ENCODE results near the gene GALNS. TPM values are rescaled to one million over a fixed set of nuclear protein-coding genes. Genes with fewer than 3 reads are reported as not detected.
A peak's percentile ranks its signal among the peaks of the same experiment; 100 is the strongest.

Gene GALNS
- polyA plus RNA-seq, 1 donor from 2014 or later: 19.4 TPM

DNA sequence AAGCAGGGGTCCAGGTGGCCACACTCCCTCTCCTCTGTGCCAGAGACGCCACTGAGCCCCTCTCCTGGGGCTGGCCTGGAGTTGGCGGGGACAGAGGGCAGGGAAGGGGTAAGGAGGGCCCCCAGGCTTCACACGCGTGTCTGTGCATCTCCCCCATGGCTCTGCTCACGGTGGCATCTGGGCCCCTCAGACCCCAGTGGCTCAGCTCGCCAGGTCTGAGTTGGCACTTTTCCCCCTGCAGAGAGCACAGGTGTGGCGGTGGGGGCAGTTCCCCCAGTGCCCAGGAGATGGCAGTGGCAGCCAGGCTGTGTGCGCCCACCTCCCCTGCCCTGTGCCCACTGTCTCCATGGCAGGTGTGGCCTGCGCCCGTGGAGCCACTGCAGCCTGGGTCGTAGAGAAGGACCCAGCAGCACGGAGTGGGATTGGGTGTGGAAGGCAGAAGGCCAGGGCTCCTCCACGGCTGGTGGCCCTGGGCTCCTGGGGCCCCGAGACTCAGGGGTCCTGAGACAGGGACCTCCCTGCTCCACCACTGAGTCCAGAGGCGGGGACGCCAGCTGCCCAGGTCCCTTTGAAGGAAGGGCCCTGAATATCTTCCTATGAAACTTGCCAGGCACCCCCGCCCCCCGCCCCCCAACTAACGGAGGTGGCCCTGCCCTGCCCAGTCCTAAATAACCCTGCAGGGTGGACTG is 40.7 kb downstream of the GALNS start:
- Histone ChIP-seq H2AFZ (ENCODE audit: low read depth, low read length) (no peak overlapping the region), H3K9me2 (ENCODE audit: insufficient read depth, low read length) (no peaks in the 10 kb centered on the region), H3K36me3 (ENCODE audit: insufficient read depth, low read length) (no peaks in the 10 kb centered on the region), H4K20me1 (ENCODE audit: insufficient read depth) (no peaks in the 10 kb centered on the region), H3K4me2 (ENCODE audit: low read length) (no peak overlapping the region), H3K4me3 (ENCODE audit: low read length) (no peak overlapping the region), H3K27me3 (ENCODE audit: insufficient read depth, low read depth, low read length) (no peaks in the 10 kb centered on the region), H3K79me2 (replicated peaks; ENCODE audit: insufficient read depth, low read length) (no peaks in the 10 kb centered on the region), H3F3A (ENCODE audit: insufficient read depth, low read length, poor library complexity, severe bottlenecking) (no peaks in the 10 kb centered on the region), H3K27ac (ENCODE audit: low read length) (no peak overlapping the region), H3K9me3 (ENCODE audit: low read length) (no peaks in the 10 kb centered on the region), H3K9ac (ENCODE audit: low read length) (no peak overlapping the region)
- TF ChIP-seq TAF1 (IDR thresholded peaks at IDR 0.05; ENCODE audit: low read depth) (no peak), RAD21 (conservative IDR thresholded peaks at IDR 0.05) (peak; percentile 67), POLR2AphosphoS5 (IDR thresholded peaks at IDR 0.05) (no peak), SMC3 (conservative IDR thresholded peaks at IDR 0.05; ENCODE audit: poor library complexity) (peak; percentile 67)
- TF ChIP-seq, protein P1, sequence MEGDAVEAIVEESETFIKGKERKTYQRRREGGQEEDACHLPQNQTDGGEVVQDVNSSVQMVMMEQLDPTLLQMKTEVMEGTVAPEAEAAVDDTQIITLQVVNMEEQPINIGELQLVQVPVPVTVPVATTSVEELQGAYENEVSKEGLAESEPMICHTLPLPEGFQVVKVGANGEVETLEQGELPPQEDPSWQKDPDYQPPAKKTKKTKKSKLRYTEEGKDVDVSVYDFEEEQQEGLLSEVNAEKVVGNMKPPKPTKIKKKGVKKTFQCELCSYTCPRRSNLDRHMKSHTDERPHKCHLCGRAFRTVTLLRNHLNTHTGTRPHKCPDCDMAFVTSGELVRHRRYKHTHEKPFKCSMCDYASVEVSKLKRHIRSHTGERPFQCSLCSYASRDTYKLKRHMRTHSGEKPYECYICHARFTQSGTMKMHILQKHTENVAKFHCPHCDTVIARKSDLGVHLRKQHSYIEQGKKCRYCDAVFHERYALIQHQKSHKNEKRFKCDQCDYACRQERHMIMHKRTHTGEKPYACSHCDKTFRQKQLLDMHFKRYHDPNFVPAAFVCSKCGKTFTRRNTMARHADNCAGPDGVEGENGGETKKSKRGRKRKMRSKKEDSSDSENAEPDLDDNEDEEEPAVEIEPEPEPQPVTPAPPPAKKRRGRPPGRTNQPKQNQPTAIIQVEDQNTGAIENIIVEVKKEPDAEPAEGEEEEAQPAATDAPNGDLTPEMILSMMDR (IDR thresholded peaks at IDR 0.05; ENCODE audit: poor library complexity, severe bottlenecking): peak; percentile 66

- Histone ChIP-seq H3K9ac (ENCODE audit: low read length) (no peak overlapping the region), H3K27ac (ENCODE audit: low read length) (no peak overlapping the region), H4K20me1 (ENCODE audit: insufficient read depth) (no peaks in the 10 kb centered on the region), H3K9me3 (ENCODE audit: low read length) (no peaks in the 10 kb centered on the region), H3K9me2 (ENCODE audit: insufficient read depth, low read length) (no peaks in the 10 kb centered on the region), H3K36me3 (ENCODE audit: insufficient read depth, low read length) (no peaks in the 10 kb centered on the region), H3K4me3 (ENCODE audit: low read length) (no peak overlapping the region), H2AFZ (ENCODE audit: low read depth, low read length) (no peak overlapping the region), H3F3A (ENCODE audit: insufficient read depth, low read length, poor library complexity, severe bottlenecking) (no peaks in the 10 kb centered on the region), H3K4me2 (ENCODE audit: low read length) (no peak overlapping the region), H3K79me2 (replicated peaks; ENCODE audit: insufficient read depth, low read length) (no peaks in the 10 kb centered on the region), H3K27me3 (ENCODE audit: insufficient read depth, low read depth, low read length) (no peaks in the 10 kb centered on the region)
- TF ChIP-seq REST (IDR thresholded peaks at IDR 0.05; ENCODE audit: borderline replicate concordance) (no peak), MXI1 (conservative IDR thresholded peaks at IDR 0.05; ENCODE audit: poor library complexity, severe bottlenecking) (no peak)
Observed at GRCh38 chr16:88815227-88815626, 41.5 kb downstream of the GALNS start.

GRCh38 chr16:88814144-88814502 is 42.6 kb downstream of the GALNS start:
- Histone ChIP-seq H3K36me3 (ENCODE audit: insufficient read depth, low read length) (no peaks in the 10 kb centered on the region), H3K4me3 (ENCODE audit: low read length) (no peak overlapping the region), H3F3A (ENCODE audit: insufficient read depth, low read length, poor library complexity, severe bottlenecking) (no peaks in the 10 kb centered on the region), H3K27me3 (ENCODE audit: insufficient read depth, low read depth, low read length) (no peaks in the 10 kb centered on the region), H3K9me2 (ENCODE audit: insufficient read depth, low read length) (no peaks in the 10 kb centered on the region), H3K79me2 (replicated peaks; ENCODE audit: insufficient read depth, low read length) (no peaks in the 10 kb centered on the region), H3K9me3 (ENCODE audit: low read length) (no peaks in the 10 kb centered on the region), H2AFZ (ENCODE audit: low read depth, low read length) (no peak overlapping the region), H3K4me2 (ENCODE audit: low read length) (no peak overlapping the region), H4K20me1 (ENCODE audit: insufficient read depth) (no peaks in the 10 kb centered on the region), H3K27ac (ENCODE audit: low read length) (no peak overlapping the region), H3K9ac (ENCODE audit: low read length) (no peak overlapping the region)
- TF ChIP-seq RAD21 (conservative IDR thresholded peaks at IDR 0.05) (no peak), SMC3 (conservative IDR thresholded peaks at IDR 0.05; ENCODE audit: poor library complexity) (no peak), MXI1 (conservative IDR thresholded peaks at IDR 0.05; ENCODE audit: poor library complexity, severe bottlenecking) (no peak), POLR2AphosphoS5 (IDR thresholded peaks at IDR 0.05) (no peak), EP300 (conservative IDR thresholded peaks at IDR 0.05; ENCODE audit: poor library complexity, severe bottlenecking) (no peak), TAF1 (IDR thresholded peaks at IDR 0.05; ENCODE audit: low read depth) (no peak), REST (IDR thresholded peaks at IDR 0.05; ENCODE audit: borderline replicate concordance) (no peak), EZH2 (IDR thresholded peaks at IDR 0.05; ENCODE audit: borderline replicate concordance, insufficient read depth, low read length, poor library complexity, severe bottlenecking) (no peak)
- TF ChIP-seq, protein P1 (IDR thresholded peaks at IDR 0.05; ENCODE audit: poor library complexity, severe bottlenecking): no peak
